ENCODE measurements around the gene ARRDC4.

GRCh38 chr15:97976766-97977503 lies 16.4 kb downstream of the ARRDC4 start:
- TF ChIP-seq POLR2A (IDR thresholded peaks at IDR 0.05; ENCODE audit: low read length), result no peak
- no peak for TF ChIP-seq GATA1 (IDR thresholded peaks at IDR 0.05; ENCODE audit: low read depth, low read length)
